HG02678 (cell line): Measurements from ENCODE around the gene TAC3.
"Not testable (repeated sequence)": the region's sequence is repeated elsewhere in the genome, so short reads cannot be mapped to it uniquely, and the experiment has no call there.

Experiments
- ATAC-seq: cut with Tn5 transposase; IDR thresholded peaks from one replicate; pipeline ENCODE4 v1.9.1; 2021; ENCODE audit warnings: mild to moderate bottlenecking, moderate library complexity; ENCODE audit not compliant: unreplicated experiment

TAC3 gene

GRCh38 chr12:56987011-56987410 is 29.3 kb downstream of the TAC3 start:
- no peak for ATAC-seq

DNA sequence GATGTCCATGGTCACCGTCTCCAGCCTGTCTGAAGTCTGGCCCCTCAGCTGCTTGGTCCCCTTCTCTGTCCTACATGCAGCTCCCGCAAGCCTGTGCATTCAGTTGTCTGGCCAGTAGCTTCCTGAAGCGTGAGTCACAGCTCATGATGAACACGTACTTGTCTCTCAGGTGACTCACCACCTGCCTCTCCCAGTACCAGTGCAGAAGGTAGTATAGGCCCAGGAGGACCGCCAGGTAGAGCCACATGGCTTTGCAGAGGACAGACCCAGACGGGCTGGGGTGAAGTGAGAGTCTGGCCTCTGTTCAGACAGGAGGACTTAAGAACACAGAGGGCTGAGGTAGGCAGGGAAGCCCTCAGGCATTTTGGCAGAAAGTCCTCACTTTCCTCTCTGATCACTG is 30.6 kb downstream of the TAC3 start:
- ATAC-seq, result not testable (repeated sequence)

GRCh38 chr12:56983386-56983785 is 32.9 kb downstream of the TAC3 start:
- ATAC-seq, result no peak

DNA sequence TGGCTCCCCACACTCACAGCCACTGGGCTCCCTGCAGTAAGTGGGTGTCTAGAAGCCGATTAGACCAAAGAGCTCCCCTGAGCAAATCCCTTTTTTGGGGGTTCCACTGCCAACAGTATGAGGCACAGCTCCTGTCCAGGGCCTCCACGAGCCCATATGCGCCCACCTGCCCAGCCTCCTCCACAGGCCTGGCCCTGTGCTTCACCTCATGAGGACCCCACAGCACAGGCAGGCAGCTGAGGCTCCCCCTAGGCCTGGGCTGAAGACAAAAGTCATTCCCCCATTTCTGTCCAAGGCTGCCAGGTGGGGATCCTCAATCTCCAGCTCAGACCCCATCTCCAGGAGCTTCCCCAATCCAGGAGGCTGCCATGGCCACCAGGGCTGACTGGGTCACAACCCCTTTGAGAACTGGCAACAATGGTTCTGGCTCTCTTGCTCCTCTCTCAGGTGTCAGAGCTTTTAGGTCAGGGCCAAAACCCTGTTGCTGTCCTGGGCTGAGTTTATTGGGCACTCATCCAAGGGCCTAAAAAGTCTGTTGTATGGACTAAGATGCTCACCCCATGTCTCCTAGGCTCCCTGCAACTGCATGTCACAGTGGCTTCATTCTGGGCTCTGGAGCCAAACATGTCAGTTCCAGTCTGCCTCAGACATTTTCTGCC is 33.6 kb downstream of the TAC3 start:
- not testable (repeated sequence) for ATAC-seq

DNA sequence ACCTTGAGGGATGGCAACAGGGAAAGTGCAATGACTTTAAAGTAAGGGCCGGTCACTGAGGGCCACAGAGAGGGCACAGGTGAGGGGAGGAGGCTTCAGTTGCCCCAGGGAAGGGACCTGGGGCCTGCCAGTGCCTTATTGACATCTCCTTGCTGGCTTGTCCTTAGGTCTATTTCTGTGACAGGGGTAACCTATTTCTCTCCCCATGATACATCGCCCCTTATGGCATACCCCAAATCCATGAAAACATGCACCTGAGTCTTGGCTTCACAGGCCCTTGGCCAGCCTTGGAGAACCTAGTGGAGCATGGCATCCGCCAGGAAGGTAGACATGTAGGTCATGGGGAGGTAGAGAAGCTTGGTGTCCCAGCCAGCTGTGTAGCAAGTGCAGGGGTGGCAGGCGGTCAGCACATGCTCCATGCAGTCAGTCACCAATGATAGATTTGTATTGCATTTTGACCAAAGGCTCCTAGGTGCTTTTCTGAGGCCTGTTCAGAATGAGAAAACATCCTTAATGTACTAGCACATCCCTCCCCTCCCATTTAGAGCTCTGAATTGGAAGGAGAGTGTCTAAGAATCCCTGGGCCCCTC is 35.3 kb downstream of the TAC3 start:
- no peak for ATAC-seq

DNA sequence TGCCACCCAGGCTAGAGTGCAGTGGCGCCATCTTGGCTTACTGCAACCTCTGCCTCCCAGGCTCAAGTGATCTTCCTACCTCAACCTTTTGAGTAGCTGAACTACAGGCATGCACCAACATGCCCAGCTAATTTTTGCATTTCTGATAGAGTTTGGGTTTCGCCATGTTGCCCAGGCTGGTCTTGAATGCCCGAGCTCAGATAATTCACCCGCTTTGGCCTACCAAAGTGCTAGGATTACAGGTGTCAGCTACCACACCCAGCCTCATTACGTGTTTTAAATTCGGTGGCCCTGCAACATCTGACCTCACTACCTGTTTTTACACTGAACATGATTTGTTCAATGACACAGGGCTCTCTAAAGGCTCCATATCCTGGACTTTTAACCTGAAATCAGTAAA is 36.1 kb downstream of the TAC3 start:
- ATAC-seq, result no peak

- ATAC-seq, result no peak
Observed at GRCh38 chr12:56979628-56980027, 36.7 kb downstream of the TAC3 start.

- ATAC-seq, result no peak
Observed at GRCh38 chr12:56978397-56979138, 37.8 kb downstream of the TAC3 start.

- ATAC-seq, result not testable (repeated sequence)
Observed at GRCh38 chr12:56977361-56977760, 39.0 kb downstream of the TAC3 start.

DNA sequence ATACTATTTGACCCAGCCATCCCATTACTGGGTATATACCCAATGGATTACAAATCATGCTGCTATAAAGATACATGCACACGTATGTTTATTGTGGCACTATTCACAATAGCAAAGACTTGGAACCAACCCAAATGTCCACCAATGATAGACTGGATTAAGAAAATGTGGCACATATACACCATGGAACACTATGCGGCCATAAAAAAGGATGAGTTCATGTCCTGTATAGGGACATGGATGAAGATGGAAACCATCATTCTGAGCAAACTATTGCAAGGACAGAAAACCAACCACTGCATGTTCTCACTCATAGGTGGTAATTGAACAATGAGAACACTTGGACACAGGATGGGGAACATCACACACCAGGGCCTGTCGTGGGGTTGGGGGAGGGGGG is 42.1 kb downstream of the TAC3 start:
- not testable (repeated sequence) for ATAC-seq

GRCh38 chr12:56968910-56969309 is 47.4 kb downstream of the TAC3 start:
- not testable (repeated sequence) for ATAC-seq

GRCh38 chr12:56965997-56966642 is 50.2 kb downstream of the TAC3 start:
- not testable (repeated sequence) for ATAC-seq

GRCh38 chr12:56965124-56965523 is 51.2 kb downstream of the TAC3 start:
- ATAC-seq, result not testable (repeated sequence)

DNA sequence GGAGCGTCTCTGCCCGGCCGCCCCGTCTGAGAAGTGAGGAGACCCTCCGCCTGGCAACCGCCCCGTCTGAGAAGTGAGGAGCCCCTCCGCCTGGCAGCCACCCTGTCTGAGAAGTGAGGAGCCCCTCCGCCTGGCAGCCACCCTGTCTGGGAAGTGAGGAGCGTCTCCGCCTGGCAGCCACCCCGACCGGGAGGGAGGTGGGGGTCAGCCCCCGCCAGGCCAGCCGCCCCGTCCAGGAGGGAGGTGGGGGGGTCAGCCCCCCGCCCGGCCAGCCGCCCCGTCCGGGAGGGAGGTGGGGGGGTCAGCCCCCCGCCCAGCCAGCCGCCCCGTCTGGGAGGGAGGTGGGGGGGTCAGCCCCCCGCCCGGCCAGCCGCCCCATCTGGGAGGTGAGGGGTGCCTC is 52.8 kb downstream of the TAC3 start:
- ATAC-seq, result not testable (repeated sequence)

DNA sequence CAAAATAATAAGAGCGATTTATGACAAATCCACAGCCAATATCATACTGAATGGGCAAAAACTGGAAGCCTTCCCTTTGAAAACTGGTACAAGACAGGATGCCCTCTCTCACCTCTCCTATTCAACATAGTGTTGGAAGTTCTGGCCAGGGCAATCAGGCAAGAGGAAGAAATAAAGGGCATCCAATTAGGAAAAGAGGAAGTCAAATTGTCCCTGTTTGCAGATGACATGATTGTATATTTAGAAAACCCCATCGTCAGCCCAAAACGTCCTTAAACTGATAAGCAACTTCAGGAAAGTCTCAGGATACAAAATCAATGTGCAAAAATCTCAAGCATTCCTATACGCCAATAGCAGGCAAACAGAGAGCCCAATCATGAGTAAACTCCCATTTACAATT is 54.1 kb downstream of the TAC3 start:
- not testable (repeated sequence) for ATAC-seq
